Mammary microvascular endothelial cell (primary cell): ENCODE results near the gene NPC1. TPM values are rescaled to one million over a fixed set of nuclear protein-coding genes. Genes with fewer than 3 reads are reported as not detected.

Source experiments
- total RNA-seq: library from RNA; depleted of rRNA; stranded (reverse); fragments of >200 nt; gene quantifications from 2 replicates; pipeline ENCODE4 v1.2.3, GENCODE V29; 2015

The NPC1 gene
- 61.4 and 62.8 TPM in 2 replicates for total RNA-seq

DNA sequence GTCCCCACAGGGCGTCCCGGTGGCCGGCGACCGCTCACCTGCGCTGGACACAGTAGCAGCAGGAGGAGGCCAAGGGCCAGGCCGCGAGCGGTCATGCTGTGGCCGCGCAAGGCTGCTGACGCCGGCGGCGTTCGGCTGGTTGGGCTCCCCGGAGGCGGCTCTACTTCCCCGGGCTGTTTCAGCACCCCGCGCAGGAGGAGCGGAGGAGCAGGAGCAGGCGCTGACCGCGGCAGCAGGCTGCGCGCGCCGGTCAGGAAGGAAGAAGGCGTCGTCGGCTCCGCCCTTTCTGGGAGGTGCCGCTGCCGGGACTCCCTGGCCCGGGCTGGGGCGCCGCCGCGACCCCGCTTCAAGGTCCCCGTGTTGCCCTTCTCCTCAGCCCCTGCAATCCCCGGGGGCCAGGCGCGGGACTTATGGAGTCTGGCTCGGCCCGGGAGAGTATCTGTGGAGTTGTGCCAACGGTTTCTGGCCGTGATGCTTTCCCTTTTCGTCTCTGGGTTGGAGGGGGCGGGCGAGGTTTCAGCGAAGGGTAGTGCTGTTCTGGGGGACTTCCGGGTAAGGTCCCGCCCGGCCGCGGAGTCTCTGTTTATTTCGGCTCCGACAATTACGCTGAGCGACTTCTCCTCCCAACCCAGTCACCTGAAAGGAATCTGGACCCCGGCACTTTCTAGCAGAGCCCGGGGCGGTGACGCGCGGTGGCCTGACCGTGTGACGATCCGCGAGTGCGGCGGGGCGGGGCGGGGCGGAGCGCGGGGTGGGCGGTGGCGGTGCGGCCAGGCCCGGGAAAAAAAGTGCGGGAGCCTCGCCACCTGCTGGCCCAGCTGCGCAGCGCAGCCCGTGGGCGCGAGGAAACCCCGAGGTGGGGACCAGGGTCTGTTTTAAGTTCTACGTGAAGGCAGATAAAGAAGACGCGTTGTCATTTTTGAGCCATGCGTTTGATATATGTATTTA, at the start of gene NPC1:
Gene NPC1 (minus strand): TSS at position 258 of the 948 bp plus-strand sequence. CDS start 163 bp downstream, at position 95.

DNA sequence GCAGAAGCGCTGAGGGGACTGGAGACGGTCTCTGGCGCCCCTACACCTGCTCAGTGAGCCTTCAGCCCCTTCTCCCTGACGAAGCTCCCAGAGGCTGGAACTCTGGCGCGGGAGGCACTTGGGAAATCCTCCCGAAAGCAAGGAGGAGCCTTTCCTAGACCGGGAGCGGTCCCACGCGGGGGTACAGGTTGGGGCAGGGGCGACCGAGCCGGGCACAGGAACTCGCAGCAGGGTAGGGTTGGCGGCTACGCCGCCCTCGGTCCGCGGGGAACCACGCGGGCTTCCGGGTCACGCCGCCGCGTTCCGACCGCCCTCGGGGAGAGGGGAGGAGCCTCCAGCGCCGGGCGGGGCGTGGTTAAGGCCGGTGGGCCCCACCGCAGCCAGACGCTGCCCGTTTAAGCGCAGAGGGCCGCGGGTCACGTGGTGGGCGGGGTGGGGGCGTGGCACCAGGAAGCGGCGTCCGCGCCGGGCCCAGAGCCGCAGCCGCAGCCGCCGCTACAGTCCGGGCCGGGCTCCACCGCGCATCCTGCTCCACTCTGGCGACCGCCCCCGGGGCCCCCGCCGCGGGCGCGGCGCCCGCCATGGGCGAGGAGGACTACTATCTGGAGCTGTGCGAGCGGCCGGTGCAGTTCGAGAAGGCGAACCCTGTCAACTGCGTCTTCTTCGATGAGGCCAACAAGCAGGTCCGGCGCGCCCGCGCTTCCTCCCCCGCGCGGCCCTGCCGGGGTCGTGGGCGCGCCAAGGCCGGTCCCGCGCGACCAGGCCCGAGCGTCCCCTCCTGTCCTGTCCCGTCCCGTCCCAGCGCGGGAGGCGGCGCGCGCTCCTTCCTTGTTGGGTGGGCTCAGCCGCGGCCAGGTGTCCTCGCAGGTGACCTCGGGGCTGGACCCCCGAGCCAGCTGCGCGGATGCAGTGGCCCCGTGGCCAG, 83.0 kb downstream of the NPC1 start, which contains the start of gene RMC1:
Gene RMC1 (plus strand): TSS at position 474 of the 925 bp plus-strand sequence. CDS start 108 bp downstream, at position 582.

Other genes starting within 250 kb of the NPC1 start
- gene RIOK3, start 133.2 kb downstream of the NPC1 start, total RNA-seq, result 45.0 and 49.8 TPM in 2 replicates
- gene RMC1, start 83.0 kb downstream of the NPC1 start, total RNA-seq, result 21.3 and 22.1 TPM in 2 replicates
- 1.5 and 2.2 TPM in 2 replicates for gene ANKRD29, start 76.4 kb upstream of the NPC1 start, total RNA-seq
- 5.9 and 9.0 TPM in 2 replicates for gene LAMA3, start 102.9 kb upstream of the NPC1 start, total RNA-seq